Cardiac septum (tissue), 1 donor: ENCODE data around the gene SLC9A8. TPM values are rescaled to one million over a fixed set of nuclear protein-coding genes. Genes with fewer than 3 reads are reported as not detected.

ENCODE experiments used
- DNase-seq: peaks from one replicate; pipeline ENCODE4 v3.0.0-alpha.2; 2020; ENCODE audit warnings: low spot score
- intact Hi-C: fragments of 100-400 bp; cut with DNase I; formaldehyde crosslinking; loops from one replicate; pipeline ENCODE4 v1.14.0; 2022
- total RNA-seq: library from RNA; stranded (reverse); fragmentation: NEBNext Ultra II Directional; extraction: Animal tissue kit (Norgen Biotek cat#: 25700); gene quantifications from one replicate; pipeline ENCODE4 v1.2.1, GENCODE V29; 2021
- donor health status: DM: no; HTN: no; CAD: no.

Gene SLC9A8
- total RNA-seq, 1 donor from 2014 or later = 7.2 TPM

DNA sequence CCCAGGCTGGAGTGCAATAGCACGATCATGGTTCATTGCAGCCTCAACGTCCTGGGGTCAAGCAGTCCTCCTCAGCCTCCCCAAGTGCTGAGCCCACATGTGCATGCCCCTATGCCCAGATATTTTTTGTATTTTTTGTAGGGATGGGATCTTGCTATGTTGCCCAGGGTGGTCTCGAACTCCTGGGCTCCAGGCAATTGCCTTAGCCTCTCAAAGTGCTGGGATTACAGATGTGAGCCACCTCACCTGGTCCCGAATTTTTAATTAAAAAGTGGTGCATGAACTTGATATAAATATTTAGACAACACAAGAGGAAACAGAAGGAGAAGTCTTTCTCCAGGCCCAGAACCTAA is 116.5 kb downstream of the SLC9A8 start:
- intact Hi-C loops = loop anchor here (5.0 kb wide), 3 partner anchors 317 to 597 kb away; no protein-coding TSS in a partner anchor
- DNase-seq = no peak

DNA sequence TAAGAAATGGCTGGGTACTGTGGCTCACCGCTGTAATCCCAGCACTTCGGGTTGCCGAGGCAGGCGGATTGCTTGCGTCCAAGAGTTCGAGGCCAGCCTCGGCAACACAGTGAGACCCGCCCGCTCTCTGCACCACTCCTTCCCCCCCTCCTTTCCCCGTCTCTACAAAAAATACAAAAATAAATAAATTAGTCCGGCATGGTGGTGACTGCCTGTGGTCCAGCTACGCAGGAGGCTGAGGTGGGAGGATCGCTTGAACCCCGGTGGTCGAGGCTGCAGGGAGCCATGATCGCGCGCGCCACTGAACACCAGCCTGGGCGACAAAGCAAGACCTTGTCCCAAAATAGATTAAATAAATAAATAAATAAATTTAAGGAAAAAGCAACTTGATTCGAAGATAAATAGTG is 123.1 kb downstream of the SLC9A8 start:
- intact Hi-C loops = no loop called here
- no peak for DNase-seq

DNA sequence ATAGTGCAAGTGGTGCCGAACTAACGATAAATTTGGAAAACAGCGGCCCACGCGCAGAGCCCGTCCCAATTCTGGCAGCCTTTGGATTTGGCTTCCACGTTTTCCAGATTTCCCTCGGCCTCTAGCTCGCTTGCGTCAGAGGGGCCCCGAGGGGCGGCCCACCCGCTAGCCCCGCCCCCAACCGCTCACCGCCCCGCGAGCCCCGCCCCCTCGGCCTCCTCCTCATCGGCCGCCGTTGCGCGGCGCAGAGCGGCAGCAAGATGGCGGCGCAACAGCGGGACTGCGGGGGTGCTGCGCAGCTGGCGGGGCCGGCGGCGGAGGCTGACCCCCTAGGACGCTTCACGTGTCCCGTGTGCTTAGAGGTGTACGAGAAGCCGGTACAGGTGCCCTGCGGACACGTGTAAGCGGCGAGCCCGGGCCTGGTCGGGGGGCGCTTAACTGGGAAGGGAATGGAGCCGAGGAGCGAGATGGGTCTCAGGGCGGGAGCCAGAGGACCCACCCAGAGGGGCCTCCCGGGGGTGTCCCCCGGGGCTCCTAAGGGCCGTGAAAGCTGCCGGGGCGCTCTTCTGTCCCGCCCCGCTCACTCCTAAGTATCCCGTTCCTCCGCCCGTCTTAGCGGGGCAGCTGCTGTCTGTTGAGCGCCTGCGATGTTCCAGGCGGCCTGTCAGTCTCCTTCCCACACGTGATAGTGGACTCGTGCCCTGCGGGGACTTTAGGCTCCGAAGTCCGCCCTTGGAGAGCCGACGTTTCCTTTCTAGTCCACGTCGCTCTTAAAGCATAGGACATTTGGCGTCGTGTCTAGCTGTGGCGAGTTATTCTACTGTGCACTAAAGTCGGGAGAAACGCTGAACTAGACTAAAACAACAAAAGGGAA is 123.8 kb downstream of the SLC9A8 start, which contains the start of gene RNF114:
RNF114 (plus strand) TSS at position 245 of the 874 bp plus-strand sequence; CDS start at position 261, 16 bp downstream.
- peak; percentile 96 for DNase-seq
- intact Hi-C loops = no loop called here

DNA sequence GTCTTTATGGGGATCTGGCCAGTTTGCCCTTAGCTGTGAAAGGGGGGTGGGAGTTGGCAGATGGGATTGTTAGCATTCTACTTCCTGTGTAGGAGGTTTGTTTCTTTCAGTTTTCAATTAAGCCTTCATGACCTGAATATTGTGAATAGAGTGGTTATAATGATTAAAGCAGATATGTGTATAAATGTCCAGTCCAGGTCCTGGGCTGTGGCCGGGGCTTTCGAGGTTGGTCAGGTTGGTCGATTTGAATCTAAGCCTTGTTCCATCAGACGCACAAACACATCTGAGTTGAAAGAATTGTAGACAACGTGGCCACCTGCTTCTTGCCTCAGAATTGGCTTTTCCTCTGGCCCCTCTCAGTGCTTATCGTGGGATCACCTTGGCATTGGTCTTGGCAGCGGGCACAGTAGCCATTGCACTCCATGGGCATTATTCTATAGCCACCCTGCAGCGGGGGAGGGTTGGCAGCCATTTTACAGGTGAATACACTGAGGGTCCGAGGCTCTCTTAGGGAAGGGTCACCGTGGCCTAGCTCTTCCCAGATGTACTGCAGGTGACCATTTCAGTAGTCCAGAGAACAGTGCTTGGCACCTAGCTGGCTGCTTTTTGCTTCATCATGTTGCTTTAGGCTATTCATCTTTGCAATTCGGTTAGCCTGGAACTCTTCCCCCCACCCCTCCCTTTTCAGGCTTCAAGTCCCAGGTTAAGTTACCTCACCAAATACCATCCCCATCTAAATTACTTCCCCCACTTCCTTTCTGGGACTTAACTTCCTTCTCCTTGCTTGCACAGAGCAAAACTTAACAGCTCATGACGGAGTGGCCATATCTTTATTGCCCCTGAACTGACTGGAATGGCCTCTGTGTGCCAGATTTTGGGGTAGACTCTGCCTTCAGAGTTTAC is 124.7 kb downstream of the SLC9A8 start:
- no peak for DNase-seq
- intact Hi-C loops = no loop called here

DNA sequence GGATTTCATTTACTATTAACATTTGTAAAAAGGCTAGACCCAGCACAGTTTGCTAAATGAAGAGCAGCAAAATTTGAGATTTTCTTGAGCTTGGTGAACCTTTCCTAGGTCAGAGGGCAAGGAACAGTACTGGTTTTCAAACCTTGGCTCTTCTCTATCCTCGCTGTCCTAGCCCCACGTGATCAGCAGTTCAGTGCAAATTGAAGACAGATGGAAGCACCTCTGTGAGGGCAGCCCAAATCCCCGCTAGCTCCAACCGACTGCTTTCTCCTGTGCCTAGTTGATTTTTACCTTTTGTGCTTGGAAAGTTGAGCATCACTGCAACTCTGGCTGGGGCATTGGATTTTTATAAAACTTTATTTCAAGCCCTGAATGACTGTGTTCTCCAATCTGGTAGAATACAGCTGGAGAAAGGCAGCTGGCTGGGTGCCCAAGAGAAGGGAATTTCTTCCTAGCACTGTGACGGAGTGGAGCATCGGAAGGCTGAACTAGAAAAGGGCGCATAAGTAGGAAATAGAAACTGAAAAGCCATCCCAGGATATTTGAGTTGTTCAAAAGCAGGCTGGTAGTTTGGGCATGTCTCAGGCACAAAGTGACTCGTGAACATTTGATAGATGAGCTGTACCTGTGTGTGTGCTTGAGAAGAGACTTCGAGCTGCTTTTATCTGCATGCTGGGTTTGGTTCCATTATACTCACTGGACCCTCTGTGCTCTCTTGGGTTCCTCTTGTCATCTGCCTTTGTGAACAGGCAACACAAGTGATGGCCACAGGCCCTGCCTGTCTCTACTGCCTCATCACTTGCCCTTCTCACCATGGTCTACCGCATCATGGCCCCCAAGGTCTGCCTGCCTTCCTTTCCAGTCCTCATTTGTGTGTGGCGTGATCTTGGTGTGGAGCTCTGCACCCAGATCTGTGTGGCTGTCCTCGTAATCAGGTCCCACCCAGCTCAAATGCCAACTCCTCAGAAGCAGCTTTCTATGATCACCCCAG is 125.8 kb downstream of the SLC9A8 start:
- intact Hi-C loops = no loop called here

DNA sequence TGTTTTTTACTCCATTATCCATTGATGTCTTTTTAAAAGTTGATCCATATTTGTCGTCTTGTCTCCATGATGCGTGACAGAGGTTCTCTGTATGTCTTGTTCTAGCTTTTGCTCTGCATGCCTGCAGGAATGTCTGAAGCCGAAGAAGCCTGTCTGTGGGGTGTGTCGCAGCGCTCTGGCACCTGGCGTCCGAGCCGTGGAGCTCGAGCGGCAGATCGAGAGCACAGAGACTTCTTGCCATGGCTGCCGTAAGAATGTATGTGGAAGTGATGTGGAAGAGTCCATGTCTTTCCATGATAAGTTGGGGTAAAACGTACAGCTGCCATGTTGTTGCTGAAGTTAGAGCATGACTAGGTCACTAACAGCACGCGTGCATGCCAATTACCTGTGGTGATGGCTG is 128.8 kb downstream of the SLC9A8 start:
- intact Hi-C loops = no loop called here
- no peak for DNase-seq

More for the DNA sequence above, 125.8 kb downstream of the SLC9A8 start:
- no peak for DNase-seq

Other genes starting within 250 kb of the SLC9A8 start
- 37.6 TPM for gene PTGIS, start 244.7 kb upstream of the SLC9A8 start, total RNA-seq
- gene B4GALT5, start 99.0 kb upstream of the SLC9A8 start, total RNA-seq = 28.0 TPM
- 4.9 TPM for gene SPATA2, start 102.7 kb downstream of the SLC9A8 start, total RNA-seq
- gene RNF114, start 123.6 kb downstream of the SLC9A8 start, total RNA-seq = 45.8 TPM
- 4.3 TPM for gene SNAI1, start 170.2 kb downstream of the SLC9A8 start, total RNA-seq